ENCODE results near the gene PRKCZ.
A peak's percentile ranks its signal among the peaks of the same experiment; 100 is the strongest.
"Not testable (repeated sequence)": the region's sequence is repeated elsewhere in the genome, so short reads cannot be mapped to it uniquely, and the experiment has no call there.

PRKCZ gene

DNA sequence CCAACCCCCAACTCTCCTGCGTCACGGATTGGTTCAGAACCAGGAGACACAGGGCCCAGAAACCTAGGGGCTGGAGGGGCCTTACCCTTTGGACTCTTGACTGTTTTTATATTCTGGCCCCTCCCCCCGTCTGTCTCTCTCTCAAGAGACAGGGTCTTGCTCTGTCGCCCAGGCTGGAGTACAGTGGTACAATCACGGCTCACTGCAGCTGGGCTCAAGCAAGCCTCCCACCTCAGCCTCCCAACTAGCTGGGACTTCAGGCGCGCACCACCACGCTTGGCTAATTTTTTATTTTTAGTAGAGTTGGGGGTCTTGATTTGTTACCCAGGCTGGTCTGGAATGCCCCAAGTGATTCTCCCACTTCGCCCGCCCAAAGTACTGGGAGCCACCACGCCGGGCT, 52.5 kb downstream of the PRKCZ start:
- DNase-seq (ENCODE audit: low spot score), result no peak

DNA sequence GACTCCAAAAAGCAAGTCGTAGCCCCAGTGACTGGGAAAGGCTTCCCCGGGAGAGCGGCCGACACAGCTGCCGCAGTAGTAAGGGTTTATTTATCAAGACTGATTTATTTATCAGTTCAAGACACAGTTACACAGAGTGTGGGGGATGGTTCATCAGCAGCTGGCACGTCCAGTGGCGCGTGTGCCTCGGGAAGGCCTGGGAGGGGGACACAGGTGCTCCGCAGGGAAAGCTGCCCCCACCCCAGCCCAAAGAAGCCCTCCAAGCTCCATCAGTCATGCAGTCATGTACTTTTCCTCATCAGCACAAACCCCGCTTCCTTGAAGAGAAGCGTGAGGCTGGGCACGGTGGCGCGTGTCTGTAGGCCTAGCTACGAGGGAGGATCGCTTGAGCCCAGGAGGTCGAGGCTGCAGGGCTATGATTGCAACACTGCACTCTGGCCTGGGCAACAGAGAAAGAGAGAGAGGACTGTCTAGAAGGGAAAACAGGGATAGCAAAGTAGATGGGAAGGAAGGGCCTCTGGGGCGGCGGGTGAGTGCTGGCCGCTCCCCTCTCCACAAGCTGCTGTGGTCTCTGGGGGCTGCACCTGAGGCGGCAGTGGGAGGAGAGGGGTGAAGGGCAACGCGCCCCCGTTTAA, 53.2 kb downstream of the PRKCZ start:
- no peak for DNase-seq (ENCODE audit: low spot score)

DNA sequence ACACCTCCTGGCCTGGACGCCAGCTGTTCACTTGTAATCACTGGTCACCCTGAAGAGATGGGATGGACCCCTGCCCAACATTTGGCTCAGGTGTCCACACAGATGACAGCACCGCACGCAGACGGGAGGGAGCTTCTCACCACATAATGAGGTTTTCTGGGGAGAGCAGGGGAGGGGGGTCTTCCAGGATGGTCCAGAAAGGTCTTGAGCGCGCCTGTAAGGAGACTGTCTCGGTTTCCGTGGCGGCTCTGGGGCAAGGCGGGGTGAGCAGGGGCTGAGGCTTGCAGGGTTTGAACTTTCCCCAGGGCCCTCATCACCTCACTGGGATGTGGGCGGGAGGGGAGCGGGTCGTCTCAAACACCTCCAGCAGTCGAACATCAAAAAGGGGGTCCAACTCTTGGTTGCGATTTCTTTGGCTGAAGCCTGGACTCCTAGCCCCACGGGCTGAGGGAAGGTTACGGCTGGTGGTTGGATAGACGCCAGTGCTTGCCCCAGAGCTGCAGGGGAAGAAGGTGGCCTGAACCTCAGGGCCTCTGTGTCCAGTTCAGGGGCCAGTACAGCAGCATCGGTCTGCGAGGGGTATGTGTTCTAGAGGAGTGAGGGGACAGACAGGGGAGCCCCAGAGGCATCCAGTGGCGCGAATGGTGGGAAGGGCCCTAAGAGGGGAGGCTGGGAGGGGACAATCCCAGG, 53.8 kb downstream of the PRKCZ start:
- no peak for DNase-seq (ENCODE audit: low spot score)

DNA sequence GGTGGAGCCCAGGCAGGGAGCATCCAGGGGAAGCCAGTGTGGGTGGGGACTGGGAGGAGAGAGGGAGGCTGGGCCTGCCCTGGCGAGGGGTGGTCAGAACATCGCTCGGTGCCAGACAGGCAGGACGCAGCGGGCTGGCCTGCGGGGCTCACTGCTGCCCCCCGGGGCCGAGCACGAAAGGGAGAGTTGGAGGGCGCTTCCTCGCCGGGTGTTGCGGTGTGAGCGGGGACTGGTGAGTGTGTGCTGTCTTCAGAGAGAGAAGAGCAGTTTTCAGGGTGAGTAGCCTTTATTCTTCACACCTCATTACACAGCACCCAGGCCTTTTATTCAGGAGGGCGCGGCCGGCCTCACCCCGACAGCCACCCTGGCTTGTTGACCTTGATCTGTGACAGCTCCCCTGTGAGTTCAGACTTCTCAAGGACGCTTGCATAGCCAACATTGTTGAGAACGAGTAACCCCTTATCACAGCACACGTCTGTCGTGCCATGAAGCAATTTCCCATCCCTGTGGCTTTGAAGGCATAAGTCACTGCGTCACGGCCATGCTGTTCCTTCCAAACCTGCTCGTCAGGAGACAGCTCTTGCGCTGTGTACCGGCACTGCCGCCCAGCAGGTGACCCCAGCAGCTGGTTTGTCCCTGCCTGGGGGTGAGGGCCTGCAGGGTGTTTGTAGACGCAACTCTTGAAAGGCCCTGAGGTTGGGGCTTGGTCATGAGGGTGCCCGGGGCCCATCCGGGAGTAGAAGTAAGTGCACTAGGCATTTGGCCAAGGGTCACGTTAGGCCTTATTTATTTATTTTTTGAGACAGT, 54.6 kb downstream of the PRKCZ start:
- DNase-seq (ENCODE audit: low spot score), result no peak

DNA sequence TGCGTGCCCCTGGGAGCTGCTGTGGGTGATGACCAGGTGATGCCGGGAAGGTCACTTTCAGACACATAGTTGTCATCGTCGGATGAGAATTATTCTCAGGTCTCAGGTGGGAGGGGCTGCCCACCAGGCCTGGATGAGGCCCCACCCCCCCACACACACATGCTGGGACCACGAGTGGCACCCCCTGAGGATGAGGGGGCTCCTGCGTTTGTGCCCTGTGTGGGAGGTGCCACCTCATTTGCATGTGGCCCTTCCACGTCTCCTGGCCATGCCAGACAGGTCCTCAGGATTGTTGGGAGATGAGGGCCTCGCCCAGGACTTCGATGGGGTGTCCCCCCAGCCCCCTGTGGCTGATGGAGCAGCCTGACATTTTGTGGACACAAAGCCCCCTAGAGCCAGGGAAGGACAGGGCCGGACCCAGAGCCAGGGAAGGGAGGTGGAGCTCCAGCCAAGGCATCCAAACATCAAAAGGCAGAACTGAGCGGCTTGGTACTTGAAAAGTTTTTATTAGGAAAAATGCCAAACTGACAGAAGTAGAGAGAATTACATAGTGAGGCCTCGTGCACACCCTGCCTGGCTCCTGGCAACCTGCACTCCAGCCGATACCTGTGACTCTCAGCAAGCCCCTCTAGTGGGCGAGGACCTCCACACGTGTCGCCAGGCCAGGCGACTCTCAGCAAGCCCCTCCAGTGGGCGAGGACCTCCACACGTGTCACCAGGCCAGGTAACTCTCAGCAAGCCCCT, 55.7 kb downstream of the PRKCZ start:
- DNase-seq (ENCODE audit: low spot score), result no peak

DNA sequence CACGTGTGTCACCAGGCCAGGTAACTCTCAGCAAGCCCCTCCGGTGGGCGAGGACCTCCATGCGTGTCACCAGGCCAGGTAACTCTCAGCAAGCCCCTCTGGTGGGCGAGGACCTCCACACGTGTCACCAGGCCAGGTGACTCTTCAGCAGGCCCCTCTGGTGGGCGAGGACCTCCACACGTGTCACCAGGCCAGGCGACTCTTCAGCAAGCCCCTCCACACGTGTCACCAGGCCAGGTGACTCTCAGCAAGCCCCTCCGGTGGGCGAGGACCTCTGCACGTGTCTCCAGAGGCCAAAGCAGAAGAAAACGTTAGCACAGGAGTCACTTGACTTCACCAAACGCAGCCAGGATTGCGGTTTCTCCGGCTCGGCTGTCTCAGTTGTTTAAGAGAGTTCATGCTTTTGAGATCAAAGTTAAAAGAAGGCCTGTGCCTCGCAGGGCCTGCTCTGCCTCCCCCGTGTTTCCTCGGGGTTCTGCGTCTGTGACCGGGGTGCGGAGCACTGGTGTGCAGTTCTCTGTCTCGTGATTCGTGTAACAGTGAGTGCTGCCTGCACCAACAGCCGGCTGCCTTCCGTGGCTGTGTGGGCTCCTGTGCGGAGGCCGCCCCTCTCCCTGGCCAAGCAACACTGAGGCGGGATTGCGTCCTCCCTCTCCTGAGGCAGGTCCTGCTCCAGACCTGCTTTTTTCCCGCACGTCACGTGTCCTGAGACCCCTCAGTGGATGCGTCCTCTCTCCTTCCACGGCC, 56.6 kb downstream of the PRKCZ start:
- DNase-seq (ENCODE audit: low spot score), result no peak

DNA sequence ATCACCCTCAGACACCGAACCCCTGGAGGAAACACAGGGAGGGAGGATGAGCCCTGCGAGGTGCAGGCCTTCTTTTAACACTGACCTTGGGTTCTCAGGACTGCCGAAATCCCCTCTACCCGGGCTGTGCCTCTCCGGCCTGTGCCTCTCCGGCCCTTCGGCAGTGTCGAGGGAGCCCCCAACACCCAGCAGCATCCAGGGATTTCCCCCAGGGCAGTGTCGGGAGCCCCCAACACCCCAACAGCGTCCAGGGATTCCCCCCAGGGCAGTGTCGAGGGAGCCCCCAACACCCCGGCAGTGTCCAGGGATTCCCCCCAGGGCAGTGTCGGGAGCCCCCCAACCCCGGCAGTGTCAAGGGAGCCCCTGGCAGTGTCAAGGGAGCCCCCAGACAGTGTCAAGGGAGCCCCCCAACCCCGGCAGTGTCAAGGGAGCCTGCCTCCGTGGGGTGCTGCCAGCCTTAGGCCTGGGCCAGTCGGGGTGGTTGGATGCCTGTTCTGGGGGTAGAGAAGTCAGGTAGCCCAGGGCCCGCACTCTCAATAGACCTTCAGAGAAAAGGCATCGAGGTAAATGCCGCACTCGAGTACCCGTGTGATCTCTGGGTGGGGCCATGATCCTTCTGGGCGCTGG, 57.5 kb downstream of the PRKCZ start:
- no peak for DNase-seq (ENCODE audit: low spot score)

DNA sequence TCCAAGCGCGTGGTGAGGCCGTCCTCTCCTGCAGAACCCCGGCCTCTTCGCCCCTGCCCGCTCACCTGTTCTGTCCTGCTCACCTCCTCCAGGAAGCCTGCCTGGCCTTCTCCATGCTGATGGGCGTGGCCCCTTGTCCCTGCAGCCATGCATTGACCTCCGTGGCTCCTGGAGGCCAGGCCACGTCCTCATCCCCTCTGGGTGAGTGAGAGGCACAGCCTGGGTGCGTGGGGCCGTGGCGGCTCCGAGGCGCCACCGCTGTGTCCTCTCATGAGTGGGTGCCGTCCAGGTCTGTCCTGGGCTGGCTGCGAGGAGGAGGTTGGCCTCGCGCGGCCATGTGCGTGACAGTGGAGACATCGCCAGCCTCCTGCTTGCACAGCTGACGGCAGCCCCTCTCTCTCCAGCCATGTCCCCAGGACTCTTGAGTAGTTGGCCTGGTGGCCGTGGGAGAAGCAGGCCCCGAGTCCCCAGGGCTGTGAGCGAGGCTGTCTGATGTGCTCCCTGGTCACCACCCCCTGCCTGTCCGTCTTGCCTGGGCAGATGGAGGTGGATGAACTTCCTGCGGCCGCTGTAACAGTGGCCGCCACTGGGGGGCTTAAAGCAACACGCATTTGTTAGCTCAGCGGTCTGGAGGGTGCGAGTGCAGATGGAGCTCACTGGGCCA, 58.1 kb downstream of the PRKCZ start:
- DNase-seq (ENCODE audit: low spot score), result no peak

DNA sequence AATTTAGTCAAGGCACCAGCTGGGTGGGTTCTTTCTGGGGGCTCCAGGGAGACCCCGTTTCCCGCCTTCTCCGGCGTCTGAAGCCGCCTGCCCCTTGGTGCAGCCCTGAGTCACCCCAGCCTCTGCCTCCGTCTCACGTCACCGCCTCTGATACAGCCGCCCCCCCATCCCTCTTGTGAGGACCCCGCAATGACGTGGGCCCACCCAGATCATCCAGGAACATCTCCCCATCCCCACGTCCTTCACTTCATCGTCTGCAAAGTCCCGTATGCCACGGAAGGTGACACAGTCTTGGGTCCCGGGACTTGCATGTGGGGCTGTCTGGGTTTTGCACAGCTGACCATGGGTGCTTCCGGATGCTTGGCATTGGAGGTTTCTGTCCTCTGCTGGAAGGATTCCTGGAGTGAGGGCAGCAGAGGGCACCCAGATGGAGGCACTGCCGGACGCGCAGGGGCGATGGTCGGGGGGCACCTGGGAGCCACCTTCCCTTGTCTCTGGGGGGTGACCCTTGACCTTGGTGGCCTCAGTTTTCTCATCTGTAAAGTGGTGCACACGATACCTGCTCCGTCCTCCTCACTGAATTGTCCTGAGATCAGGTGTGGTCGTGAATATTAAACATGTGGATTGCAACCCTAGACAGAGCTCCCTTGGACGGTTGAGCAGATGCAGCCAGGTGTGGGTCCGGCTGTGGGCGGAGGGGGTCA, 58.8 kb downstream of the PRKCZ start:
- DNase-seq (ENCODE audit: low spot score), result no peak

DNA sequence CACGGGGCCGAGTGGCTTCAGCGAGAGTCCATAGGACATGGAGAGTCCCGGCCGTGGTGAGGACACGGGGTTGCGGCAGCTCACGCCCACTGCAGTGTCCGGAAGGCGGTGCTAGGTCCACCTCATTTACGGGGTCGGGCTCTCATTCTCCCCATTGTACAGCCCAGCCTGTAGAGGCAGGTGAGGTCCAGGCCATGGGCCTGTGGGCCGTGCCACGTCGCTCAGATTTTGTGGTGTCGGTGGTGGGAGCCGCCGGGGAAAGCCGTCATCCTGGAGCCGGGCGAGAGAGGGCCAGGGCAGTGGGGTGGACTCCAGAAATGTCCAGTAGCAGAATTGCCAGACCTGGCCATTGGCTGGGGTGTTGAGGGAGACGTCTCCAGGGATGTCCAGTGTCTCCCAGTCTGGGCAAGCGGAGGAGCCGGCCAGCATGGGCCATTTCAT, 59.4 kb downstream of the PRKCZ start:
- no peak for DNase-seq (ENCODE audit: low spot score)

DNA sequence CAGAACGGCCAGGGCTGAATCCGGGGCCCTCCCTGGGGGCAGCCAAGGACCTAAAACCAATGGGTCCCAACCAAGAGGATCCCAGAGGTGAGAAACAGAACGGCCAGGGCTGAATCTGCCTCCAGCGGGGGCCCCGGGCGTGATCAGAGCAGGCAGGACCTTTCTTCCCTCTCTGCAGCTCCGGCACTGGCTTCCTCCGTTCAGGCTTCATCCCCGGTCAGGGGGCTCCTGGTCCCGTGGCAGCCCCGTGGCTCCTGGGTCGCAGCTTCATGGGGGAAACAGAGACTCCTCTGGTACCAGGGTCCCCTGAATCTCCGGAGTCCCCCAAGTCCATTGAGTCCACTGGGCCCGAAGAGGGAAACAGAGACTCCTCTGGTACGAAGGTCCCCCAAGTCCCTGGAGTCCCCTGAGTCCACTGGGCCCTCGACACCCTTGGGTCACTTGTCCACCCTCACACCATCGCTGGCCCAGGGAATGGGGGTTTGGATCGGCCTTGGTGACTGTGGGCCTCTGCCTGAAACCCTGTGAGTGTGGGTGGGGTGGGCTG, 60.1 kb downstream of the PRKCZ start:
- DNase-seq (ENCODE audit: low spot score), result no peak

DNA sequence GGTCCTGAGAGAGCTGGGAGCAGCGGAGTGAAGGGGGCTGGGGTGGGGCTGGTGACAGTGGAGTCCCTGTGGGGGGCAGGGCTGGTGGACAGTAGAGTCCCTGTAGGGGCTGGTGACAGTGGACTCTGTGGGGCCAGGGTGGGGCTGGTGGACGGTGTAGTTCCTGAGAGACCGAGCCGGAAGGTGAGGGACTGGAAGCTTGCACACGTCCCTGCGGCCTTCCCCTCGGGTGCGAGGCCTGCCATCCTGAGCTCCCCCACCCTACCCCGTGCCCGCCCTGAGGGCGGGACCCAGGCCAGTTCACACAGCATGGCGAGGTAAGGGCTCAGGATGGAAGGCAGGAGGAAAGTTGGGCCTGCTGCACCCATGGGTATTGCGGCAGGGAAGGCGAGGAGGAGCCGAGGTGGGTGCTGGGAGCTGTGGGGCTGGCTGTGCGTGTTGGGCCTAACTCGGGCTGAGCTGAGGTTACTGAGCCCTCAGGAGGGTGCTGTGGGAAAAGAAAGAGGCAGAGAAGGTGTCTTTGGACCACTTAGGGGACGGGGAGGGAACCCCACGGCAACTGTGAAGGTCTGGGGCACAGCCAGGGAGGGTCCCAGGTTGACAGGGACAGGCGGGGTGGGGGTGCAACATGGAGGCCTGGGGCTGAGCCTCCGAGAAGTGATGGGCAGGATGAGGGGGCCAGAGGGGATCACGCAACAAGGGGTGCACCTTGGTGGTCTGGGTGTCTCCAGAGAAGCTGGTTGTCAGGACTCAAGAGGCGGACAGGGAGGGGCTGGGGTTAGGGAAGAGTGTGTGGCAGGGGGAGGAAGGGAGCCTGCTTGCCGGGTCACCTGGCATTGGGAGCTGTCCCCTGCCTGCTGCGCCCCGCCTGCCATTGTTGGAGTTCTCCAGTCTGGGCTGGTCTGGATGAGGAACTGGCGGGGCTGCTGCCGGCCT, 60.8 kb downstream of the PRKCZ start:
- DNase-seq (ENCODE audit: low spot score), result no peak

DNA sequence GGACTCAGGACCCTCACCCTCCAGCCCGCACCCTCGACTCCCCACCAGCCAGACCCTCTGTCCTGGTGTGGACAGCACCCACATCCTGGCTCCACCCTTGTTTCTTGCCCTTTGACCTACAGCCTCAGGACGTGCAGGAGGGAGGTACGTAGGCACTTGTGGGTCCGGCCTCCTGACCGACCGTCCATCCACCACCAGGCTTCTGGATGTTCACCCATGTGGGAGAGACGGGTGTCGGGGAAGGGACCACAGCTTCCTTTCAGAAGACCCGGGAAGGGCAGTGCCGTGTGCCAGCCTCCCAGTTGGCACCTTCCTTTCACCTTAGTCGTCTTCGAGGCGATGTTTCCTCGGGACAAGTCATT, 61.4 kb downstream of the PRKCZ start:
- no peak for DNase-seq (ENCODE audit: low spot score)

DNA sequence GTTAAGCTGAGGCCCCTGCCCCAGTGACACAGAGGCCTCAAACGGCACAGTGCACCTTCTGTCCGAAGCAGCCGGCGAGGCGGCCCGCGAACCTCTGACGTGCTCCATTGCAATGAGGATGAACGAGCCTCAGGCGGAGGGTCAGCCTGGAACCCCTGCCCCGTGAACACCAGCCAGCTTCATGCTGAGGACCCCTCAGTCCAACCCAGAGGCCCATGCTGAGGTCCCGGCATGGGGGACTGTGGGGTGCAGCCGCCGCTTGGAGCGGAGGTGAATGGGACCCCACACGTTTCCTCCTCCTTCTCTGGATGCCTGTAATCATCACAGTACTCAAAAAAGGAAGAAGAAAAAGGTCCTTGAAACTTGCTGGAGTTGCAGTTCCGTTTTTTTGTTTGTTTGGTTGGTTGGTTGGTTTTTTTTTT, 62.1 kb downstream of the PRKCZ start:
- peak; percentile 59 for DNase-seq (ENCODE audit: low spot score)

DNA sequence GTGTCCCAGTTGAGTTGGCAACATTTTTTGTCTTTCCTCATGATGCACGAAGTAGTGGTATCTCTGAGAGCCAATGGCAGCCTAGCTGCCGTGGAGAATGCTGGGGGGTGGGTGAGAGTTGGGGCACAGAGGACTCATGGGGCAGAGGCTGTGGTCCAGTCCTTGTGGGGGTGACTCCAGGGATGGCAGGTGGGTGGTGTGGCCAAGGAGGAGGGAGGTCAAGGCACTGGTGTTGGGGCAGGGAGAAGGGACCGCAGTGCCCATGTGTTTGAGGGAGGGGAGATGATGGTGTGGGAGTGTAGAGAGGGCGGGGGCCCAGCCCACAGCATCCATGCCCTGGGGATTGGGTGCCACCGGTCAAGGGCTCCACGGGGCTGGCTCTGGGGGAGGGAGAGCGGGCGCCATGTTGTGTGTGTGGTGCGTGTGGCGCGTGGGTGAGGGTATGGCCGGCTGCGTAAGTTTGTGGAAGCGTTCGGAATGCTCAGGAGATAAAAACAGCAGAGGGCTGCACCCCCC, 63.5 kb downstream of the PRKCZ start:
- DNase-seq (ENCODE audit: low spot score), result no peak

DNA sequence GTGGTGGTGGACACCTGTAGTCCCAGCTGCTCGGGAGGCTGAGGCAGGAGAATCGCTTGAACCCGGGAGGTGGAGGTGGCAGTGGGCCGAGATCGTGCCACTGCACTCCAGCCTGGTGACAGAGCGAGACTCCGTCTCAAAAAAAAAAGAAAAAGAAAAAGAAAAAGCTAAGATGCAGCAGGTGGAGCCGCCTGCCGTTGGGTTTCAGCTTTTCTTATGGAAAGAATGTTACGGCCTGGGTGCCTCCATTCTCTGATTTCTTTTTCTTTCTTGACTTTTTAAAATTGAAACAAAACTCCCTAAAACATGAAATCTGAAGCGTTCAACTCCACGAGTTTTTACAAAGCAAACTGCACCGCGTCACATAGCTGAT, 64.4 kb downstream of the PRKCZ start:
- DNase-seq (ENCODE audit: low spot score), result not testable (repeated sequence)

DNA sequence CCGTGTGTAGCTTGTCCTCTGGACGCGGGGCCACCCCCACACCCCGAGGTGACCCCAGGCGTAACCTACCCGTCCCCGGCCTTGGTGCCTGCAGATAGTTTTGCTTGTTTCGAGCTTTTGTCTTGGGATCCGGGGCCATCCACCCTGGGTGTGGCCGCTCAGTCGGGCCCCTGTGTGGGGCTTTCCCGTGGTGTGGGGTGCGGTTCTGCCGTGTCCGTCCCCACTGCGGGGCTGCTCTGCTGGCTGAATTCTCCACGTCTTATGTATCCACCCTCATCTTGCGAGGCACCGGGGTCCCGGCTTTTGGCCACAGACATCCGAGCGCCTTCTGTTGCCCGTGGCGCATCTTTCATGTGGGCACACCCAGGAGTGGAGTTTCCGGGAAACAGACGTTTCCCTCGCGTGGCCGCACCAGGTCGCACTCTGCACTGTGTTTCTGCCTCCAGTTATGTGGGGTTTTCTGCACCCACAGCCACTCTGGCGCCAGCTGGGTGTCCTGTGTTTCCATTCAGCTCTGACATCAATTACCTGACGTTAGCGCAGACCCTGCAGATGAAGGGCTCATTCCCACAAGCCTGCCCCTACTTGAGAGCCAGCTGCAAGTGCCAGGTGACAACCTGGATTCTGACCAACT, 64.9 kb downstream of the PRKCZ start:
- no peak for DNase-seq (ENCODE audit: low spot score)

All from pons (tissue), 1 donor.